H7 (cell line): ENCODE data around the gene PCYT1B. TPM values are rescaled to one million over a fixed set of nuclear protein-coding genes. Genes with fewer than 3 reads are reported as not detected.

Experiments used
- DNase-seq: peaks from one replicate; pipeline ENCODE4 v3.0.0; 2012
- H3K27me3 ChIP-seq: 2 replicates; pipeline ENCODE4 v1.6.0; 2011; ENCODE audit warnings: mild to moderate bottlenecking, low read length; ENCODE audit not compliant: control insufficient read depth, insufficient read depth
- H3K36me3 ChIP-seq: replicated peaks from 2 replicates; pipeline ENCODE4 v1.5.1; 2011; ENCODE audit warnings: low read length; ENCODE audit not compliant: control insufficient read depth, insufficient read depth
- H3K4me3 ChIP-seq: 2 replicates; pipeline ENCODE4 v1.5.1; 2011; ENCODE audit warnings: low read depth, mild to moderate bottlenecking, control low read depth, low read length, moderate library complexity; ENCODE audit not compliant: insufficient read depth
- total RNA-seq: library from RNA; depleted of rRNA; stranded (reverse); fragments of >200 nt; shearing (Covaris generic); gene quantifications from 2 replicates; pipeline ENCODE4 v1.2.3, GENCODE V29; 2014; rRNA removed

The PCYT1B gene
- 17.4 and 22.9 TPM in 2 replicates for total RNA-seq

DNA sequence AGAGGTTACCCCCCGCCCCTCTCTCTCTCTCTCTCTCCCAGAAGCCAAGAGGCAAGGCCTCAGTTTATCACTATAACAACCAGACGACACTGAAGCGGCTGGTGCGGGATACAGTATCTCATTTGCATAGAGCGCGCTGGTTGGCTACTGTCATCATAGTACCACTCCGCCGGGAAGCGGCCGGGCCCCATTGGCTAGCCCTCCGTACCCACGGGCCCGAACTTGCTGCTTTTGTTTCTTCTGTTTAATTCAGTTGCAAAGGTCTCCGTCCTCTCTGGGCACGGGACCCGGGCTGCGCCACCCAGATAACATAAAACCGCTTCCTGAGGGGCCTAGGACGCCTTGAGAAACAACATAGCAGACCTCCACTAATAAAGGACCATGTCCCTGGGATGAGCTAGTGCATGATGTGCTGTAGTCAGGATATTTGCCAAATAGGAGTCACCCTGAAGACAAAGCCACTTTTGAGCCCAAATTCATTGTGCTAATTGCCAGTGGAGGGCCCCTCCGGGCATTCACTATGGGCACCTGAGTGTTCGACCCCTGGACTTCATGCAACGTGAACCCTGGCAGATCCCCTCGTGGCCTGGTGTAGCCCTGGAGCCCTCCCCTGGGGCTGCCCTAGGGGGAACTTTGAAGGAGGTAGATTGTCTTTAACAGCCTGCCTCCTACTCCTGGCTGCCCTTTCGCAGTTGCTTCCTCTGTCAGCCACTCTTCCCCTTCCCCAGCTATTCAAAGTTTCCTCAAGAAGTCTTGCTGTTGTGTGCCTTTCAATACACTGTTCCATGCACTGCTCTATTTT, at the start of gene PCYT1B:
TSS of gene PCYT1B (minus strand) at position 91 of the 802 bp plus-strand sequence. CDS start 242 bp downstream, outside the sequence.
- H3K27me3 ChIP-seq, result no peaks in the 10 kb centered on the region
- H3K36me3 ChIP-seq, result no peaks in the 10 kb centered on the region; the same call in 1 of the 2 replicates
- peak; percentile 84 for DNase-seq
- H3K4me3 ChIP-seq, result peak within 1 kb of the TSS; percentile 41

DNA sequence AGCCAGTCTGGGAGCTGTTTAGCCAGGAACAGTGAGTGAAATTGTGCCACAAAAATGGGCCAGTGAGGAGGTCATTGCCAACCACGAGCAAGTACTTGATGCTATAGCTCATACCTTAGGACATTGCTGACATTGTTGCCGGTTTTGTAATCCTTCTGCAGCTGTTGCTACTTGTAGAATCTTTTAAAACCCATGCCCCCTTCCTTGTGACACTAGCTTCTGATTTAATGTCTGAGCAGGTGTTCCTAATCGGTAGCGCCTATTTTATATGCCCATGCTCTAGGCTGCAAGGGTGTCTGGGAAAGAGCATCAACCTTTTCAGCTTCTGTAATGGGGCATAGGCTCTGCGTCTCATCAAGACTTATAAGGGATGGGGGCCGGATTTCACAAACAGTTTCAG, 49.1 kb upstream of the PCYT1B start:
- H3K36me3 ChIP-seq, result peaks cover 12% of the 10 kb centered on the region
- no peaks in the 10 kb centered on the region for H3K27me3 ChIP-seq
- H3K4me3 ChIP-seq, result no peak overlapping the region
- no peak for DNase-seq

GRCh38 chrX:24694825-24695224, 47.7 kb upstream of the PCYT1B start:
- no peak for DNase-seq

DNA sequence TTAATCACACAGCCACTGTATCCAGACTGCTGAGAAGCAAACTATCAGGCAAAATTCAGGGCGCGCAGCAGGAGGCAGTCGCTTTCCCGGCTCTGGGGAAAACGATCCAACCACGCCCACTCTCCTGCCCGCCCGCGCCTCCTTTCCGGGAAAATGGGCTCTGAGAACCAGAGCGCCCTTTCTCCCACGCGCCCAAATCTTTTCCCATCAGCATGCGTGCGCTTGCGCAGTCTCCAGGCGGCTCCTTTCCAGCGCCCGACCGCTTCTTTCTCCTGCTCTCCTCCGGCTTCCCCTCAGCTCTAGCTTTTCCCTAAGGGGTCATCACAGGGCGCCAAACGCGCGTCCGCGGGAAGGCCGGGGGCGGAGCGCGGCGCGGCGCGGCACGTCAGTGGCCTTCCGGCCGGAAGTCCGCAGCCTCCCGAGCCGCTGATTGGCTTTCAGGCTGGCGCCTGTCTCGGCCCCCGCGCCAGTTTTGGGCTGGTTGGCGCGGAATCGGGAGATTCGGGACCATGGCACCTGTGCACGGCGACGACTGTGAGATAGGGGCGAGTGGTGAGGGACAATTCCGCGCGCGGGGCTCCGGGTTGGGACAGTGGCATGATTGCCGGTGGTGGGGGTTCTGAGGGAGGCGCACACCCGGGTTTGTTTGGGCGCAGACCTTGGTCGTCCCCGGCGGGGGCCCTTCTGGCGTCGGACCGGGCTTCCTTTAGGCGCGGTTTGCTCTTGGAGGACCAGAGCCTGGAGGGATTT, 46.5 kb upstream of the PCYT1B start, which contains the start of gene POLA1:
TSS of gene POLA1 (plus strand) at position 466 of the 750 bp plus-strand sequence. CDS start at position 510, 44 bp downstream.
- Histone ChIP-seq H3K4me3 (peak within 1 kb of the TSS; percentile 89), H3K27me3 (no peaks in the 10 kb centered on the region), H3K36me3 (peaks cover 2% of the 10 kb centered on the region; the same call in 1 of the 2 replicates)
- peak; percentile 95 for DNase-seq

More at GRCh38 chrX:24694825-24695224, 47.7 kb upstream of the PCYT1B start:
- H3K36me3 ChIP-seq, result peaks cover 4% of the 10 kb centered on the region
- no peaks in the 10 kb centered on the region for H3K27me3 ChIP-seq
- no peak overlapping the region; the same call in 1 of the 2 replicates for H3K4me3 ChIP-seq

- Histone ChIP-seq H3K27me3 (no peaks in the 10 kb centered on the region), H3K36me3 (peaks cover 2% of the 10 kb centered on the region; the same call in 1 of the 2 replicates), H3K4me3 (no peak overlapping the region)
- DNase-seq, result peak; percentile 34
These were observed 45.2 kb upstream of the PCYT1B start for GRCh38 chrX:24692305-24692704.

GRCh38 chrX:24684048-24684447, 36.9 kb upstream of the PCYT1B start:
- Histone ChIP-seq H3K36me3 (no peaks in the 10 kb centered on the region), H3K27me3 (no peaks in the 10 kb centered on the region; the same call in 1 of the 2 replicates), H3K4me3 (no peak overlapping the region)
- DNase-seq, result no peak

GRCh38 chrX:24682739-24683432, 35.7 kb upstream of the PCYT1B start:
- Histone ChIP-seq H3K27me3 (no peaks in the 10 kb centered on the region; the same call in 1 of the 2 replicates), H3K36me3 (no peaks in the 10 kb centered on the region), H3K4me3 (no peak overlapping the region)
- DNase-seq, result no peak

GRCh38 chrX:24676403-24677024, 29.4 kb upstream of the PCYT1B start:
- DNase-seq, result peak; percentile 46
- Histone ChIP-seq H3K4me3 (no peak overlapping the region), H3K27me3 (no peaks in the 10 kb centered on the region), H3K36me3 (no peaks in the 10 kb centered on the region)

DNA sequence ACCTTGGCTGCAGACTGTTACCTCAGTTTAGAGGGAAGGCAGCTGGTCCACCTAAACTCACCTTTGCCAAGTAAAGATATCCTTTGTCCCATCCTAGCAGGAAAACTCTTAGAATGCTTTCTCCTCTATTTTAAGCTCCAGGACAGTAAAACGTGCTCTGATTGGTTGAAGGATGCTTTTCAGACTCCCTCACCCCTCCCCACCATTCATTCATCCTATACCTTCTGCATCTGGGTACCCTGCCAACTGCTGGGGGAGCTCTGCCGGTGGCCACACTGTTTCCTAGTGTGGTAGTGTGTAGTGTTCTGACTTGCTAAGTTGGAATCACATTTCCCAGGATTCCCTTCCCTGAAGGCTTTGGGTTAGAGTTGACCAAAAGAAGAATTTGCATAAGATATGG, 26.3 kb upstream of the PCYT1B start:
- DNase-seq, result peak; percentile 49
- Histone ChIP-seq H3K4me3 (no peak overlapping the region), H3K27me3 (no peaks in the 10 kb centered on the region), H3K36me3 (no peaks in the 10 kb centered on the region)

DNA sequence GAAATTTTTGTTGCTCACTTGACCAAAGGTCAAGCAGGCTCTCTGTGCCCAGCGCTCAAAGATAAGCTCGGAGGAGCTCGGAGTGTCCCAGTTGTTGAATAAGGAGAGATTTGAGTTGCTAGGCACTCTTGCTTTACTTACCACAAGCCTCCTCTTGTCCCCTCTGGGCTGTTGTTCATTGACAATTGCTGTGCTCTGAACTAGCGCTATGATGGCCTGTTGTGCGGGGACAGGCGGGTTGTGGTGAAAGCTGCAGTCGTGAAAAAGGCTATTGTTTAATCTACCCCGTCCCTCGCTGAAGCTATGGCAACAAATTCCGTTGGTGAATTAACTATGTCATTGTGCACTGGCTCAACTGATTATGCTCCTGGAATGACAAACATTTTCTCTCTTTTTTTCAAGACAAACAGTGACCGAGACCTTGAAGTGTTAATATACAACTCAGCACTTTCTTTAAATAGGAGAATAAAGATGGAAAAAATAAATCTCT, 25.6 kb upstream of the PCYT1B start:
- Histone ChIP-seq H3K4me3 (no peak overlapping the region), H3K36me3 (no peaks in the 10 kb centered on the region), H3K27me3 (no peaks in the 10 kb centered on the region)
- DNase-seq, result no peak

DNA sequence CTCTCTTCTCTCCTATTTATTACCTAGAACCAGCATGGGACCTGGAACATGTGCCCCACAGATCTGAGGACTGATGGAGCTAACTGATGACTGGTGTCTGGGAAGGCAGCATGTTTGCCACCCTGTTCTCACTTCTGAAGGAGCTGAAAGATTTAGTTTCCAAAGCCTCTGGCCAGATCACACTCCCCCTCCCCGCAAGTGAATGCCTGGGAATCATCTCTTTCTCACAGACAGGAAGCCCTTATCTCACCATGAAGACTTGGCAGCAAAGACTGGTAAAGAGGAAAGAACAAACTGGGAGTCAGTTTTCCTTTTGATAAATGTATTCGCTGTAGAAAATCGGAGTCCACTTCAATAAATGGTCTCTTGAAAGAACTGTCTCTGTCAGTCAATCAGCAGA, 21.0 kb upstream of the PCYT1B start:
- Histone ChIP-seq H3K27me3 (no peaks in the 10 kb centered on the region), H3K4me3 (no peak overlapping the region), H3K36me3 (no peaks in the 10 kb centered on the region)
- DNase-seq, result no peak

DNA sequence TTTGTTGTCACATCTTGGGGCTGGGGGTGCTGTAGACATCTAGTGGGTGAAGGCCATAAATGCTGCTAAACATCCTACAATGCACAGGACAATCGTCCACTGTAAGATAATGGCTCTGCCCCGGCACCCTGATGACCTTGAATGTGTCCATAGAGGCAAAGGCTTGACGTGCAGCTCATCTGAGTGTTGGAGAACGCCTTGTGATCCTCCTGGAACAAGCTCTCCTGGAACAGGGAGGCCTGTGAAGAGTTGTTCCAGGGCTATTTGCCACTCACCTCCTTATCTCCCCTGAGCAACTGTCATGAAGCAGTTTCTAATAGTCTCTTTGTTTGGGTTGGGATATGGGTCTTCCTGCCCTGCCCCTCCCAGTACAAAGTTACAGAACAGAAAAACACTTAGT, 15.2 kb upstream of the PCYT1B start:
- Histone ChIP-seq H3K4me3 (no peak overlapping the region), H3K27me3 (no peaks in the 10 kb centered on the region), H3K36me3 (no peaks in the 10 kb centered on the region)
- DNase-seq, result no peak

GRCh38 chrX:24661292-24661691, 14.1 kb upstream of the PCYT1B start:
- Histone ChIP-seq H3K27me3 (no peaks in the 10 kb centered on the region), H3K36me3 (no peaks in the 10 kb centered on the region), H3K4me3 (no peak overlapping the region)
- DNase-seq, result no peak

DNA sequence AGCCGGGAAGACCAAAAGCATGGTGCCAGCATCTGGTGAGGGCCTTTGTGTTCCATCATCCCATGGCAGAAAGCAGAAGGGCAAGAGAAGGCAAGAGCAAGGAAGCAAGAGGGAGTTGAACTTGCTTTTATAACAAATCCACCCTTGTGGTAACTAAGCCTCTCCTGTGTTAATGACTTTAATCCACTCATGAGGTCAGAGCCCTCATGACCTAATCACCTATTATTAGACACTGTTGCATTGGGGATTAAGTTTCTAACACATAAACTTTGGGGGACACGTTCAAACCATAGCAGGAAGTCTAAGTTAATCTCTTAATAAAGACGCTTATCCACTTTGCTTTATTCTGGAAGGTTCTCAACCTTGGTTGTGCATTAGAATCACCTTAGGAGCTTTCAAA, 12.5 kb upstream of the PCYT1B start:
- Histone ChIP-seq H3K27me3 (no peaks in the 10 kb centered on the region), H3K4me3 (no peak overlapping the region), H3K36me3 (no peaks in the 10 kb centered on the region)
- DNase-seq, result no peak
